ENCODE data around the gene ELP2.
"Not testable (repeated sequence)": the region's sequence is repeated elsewhere in the genome, so short reads cannot be mapped to it uniquely, and the experiment has no call there.

ELP2 gene

DNA sequence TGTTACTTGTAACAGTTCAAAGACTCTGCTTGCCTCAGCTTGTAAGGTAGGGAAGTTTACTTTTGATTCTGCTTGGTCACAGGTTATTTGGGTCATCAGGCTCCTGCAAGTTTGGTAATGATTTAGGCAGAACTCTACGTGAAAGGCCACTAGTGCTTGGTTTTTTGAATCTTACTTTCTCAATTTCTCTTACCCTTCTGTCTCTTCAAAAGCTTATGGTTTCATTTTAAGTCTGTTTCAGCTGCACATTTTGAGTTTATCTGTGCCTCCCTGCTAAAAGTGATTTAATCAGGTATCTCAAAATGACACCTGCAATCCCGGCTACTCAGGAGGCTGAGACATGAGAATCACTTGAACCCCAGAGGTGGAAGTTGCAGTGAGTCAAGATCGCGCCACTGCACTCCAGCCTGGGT lies 31.3 kb downstream of the ELP2 start:
- no peak for DNase-seq

DNA sequence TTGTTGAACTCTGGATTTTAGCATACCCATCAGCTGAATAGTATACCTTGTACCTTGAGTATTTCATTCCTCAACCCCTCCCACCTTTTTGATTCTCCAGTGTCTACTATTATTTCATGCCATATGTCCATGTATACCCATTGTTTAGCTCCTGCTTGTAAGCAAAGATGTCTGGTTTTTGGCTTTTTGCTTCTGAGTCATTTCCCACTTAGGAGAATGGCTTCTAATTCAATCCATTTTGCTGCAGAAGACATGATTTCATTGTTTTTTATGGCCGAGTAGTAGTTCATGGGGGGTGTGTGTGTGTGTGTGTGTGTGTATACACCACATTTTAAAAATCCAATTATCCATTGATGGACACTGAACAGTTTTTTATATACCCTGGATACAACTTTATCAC lies 33.3 kb downstream of the ELP2 start:
- no peak for DNase-seq

DNA sequence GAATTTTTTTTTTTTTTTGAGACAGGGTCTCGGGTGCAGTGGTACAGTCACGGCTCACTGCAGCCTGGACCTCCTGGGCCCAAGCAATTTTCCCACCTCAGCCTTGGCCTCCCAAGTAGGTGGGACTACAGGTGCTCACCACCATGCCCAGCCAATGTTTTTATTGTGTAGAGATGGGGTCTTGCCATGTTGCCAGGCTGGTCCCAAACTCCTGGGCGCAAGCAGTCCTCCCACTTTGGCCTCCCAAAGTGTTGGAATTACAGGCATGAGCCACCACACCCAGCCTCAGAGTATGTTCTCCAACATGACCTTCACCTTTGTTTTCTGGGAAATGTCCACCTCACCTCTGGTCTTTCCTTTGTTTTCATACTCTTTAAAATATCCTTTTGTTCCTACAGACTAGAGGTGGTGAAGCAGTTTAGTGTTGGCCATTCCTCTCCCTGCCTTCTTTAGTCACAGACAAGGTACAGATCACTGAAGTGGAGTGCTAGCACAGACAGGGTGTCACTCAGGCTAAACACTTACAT lies 38.1 kb downstream of the ELP2 start:
- DNase-seq, result no peak

DNA sequence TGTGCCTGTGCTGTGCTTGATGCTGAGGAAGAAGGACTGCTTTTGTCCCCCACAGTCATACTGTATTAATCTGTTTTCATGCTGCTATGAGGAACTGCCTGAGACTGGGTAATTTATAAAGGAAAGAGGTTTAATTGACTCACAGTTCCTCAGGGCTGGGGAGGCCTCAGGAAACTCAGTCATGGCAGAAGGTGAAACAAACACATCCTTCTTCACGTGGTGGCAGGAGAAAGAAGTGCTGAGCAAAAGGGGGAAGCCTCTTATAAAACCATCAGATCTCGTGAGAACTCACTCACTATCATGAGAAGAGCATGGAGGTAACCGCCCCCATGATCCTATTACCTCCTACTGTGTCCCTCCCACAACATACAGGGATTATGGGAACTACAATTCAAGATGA lies 38.6 kb downstream of the ELP2 start:
- not testable (repeated sequence) for DNase-seq

GRCh38 chr18:36169938-36170337 lies 40.2 kb downstream of the ELP2 start:
- no peak for DNase-seq

- no peak for DNase-seq
Observed at GRCh38 chr18:36175481-36175880, 45.8 kb downstream of the ELP2 start.

DNA sequence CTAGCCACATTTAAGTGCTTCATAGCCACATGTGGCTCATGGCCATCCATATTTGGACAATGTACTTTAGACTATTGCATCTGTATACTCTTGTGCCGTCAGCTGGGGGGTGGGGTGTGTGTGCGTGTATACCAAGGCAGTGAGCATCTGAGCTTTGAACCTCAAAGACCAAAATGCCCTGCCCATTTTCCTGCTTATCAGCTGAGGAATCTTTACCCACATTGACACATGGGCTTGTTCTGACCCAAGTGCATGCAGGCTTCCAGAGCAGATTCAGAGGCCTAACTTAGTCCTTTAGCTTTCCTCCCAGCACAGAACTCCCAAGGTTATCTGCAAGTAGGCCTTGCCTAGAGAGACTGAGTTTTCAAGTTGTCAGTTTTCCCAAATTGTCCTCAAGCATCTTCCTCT lies 46.5 kb downstream of the ELP2 start:
- DNase-seq, result no peak

- DNase-seq, result no peak
Observed at GRCh38 chr18:36176711-36177110, 47.0 kb downstream of the ELP2 start.

DNA sequence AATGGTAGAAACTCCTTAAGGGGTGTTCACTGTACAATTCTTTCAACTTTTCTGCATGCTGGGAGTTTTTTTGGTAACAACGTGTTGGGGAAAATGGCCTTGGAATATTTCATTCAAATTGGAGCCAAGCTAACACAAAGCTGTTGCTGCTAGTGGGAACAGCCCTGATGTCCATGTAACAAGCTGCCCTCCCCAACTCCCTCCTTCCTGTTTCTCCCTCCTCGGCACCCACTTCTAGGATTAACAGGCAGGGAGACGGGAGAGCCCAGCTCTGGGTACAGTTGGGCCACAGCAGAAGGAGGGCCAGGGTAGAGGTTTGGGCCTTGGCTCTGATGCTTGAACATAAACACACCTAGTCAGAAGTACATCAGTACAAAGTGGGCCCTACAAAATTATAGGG lies 48.2 kb downstream of the ELP2 start:
- no peak for DNase-seq

DNA sequence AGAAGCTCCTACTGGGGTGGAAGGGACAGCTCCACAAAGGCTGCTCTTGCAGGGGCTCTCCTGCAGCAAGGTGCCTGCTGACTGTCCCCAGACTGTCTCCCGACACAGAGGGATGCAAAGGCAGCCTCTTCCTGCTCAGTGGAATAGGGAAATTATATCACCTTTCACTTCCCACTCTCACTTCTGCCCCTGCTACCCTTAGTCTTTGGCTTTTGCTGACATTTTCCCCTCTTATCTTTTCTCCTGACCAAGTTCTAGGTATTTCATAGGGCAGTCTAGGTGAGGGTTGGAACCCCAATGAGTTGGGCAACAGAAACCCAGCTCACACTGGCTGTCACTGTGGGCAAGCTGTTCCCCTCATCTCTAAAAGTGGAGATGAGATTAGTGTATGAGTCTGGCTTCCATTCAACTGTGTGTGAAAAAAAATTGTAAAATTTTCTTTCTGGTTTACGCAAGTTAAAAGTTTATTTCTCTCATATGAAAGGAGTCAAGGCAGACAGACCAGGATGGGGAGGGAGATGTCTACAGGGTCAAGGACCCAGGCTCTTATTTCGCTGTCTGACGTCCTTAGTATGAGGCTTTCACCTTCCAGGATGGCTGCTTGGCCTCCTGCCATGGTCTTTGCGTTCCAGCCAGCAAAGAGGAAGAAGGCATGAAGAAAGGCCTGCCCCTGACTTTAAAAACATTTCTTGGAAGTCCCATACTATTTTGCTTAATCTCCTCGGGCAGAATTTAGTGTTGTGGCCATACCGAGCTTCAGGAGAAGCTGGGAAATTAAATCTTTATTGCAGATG lies 50.1 kb downstream of the ELP2 start:
- DNase-seq, result no peak

DNA sequence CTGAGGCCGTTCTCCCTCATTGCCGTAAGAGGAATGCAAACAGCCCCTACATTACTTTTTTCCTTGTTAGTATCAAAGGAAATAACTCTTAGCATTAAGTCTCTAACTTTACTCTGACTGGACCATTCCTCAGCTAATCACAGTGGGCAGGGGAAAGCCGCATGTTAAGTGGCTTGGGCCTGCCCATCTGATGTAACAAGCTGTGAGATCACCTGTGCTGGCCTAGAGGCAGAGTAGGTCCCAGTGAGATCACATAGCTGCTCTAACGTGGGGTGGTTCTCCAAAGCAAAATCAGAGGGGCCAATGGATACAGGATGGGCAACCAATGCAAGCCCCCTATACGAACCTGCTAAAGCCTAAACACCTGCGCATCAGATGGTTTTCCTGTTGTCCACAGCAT lies 51.7 kb downstream of the ELP2 start:
- no peak for DNase-seq

- no peak for DNase-seq
Observed at GRCh38 chr18:36181898-36182506, 52.3 kb downstream of the ELP2 start.

GRCh38 chr18:36183033-36183432 lies 53.3 kb downstream of the ELP2 start:
- no peak for DNase-seq

DNA sequence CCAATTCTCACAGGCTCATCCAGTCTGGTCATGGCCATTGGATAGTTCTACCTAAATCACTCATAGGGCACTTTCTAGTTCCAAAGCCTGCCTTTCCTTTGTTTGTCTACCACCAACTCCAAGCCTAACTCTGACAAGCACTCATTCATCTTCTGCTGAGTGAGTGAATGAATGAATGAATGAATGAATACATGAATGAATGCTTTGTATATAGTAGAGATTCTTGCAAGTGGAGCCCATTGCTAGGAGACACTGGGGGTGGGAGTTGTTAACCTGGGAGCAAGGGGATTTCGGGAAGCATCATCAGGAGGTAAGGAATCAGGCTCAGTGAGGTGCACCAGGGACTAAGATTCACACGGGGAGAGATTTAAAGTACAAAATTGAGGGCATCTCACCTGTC lies 54.3 kb downstream of the ELP2 start:
- no peak for DNase-seq

DNA sequence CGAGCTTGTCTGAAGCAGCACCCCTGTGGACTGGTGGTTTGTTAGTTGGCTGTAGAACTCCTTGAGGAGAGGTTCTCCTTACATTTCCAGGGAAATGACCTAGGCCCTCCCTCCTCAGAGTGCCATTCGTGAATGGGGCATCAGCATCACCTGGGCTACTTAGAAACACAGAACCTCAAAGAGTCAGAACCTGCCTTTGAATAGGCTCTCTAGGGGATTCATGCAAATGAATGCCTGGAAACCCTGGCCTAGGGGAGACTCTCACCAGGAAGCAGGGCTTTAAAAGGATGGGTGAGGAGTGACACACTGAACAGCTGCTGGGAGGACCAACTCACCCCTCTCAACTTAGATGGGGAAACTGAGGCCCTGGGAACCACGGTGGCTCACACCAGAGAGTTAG lies 55.5 kb downstream of the ELP2 start:
- no peak for DNase-seq

DNA sequence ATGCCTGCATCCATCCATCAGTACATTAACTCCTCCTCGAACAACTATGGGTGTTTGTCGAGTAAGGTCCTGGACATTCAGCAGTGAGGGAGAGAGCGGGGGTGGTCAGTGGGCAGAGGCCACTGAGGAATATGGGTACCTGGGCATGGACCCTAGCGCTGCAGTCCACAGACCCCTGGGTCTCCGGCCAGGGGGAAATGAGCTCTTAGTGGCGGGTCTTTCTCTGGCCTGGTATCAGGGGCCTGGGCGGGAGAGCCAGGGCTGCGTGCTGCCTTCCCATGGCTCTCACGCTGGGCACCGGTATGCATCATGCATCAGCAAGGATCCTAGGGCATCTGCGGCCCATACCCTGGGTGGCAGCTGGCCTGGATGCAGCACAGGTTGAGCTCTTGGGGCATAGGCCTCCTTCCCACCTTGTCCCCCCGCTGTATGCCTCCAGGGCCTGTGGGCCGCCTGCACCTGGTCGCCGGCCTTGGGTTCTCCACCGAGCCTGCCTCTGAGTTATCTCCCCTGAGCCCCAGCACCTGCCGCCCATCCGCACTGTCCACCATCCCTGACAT lies 56.3 kb downstream of the ELP2 start:
- DNase-seq, result no peak

DNA sequence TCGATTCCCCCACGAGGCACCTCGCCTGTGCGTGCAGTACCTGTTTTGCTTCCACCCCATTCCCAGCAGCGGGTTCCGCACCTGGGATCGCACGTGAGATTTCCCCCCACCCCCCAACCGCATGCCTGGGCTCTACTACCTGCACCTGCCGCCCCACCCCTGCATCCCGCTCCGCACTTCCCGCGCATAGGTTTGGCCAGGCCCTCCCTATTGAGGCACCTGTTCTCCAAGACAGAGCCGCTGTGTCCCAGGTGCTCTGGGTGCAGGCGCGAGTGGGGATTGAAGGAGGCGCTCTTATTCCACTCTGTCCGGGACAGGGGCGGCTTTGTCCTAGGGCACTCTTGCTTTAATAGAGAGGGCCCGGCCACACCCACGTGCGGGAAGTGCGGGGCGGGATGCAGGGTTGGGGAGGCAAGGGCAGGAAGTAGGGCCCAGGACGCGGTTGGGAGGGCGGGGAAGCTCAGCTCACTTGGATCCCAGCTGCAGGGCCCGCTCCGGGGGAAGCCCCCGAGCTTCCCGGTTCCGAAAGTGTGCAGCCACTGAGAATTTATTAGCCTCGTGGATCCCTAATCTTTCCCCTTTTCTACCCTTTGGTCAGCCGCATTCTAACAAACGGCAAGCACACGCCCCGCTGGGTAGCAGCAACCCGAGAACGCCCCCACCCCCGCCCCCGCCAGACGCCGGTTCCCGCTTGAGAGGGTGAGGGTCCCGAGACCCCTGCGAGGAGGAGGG lies 56.9 kb downstream of the ELP2 start:
- DNase-seq, result no peak

- peak in 1 of 2 experiments; percentile 10 for DNase-seq
Observed at GRCh38 chr18:36187193-36187825, 57.6 kb downstream of the ELP2 start, which contains the start of gene MOCOS. Gene MOCOS (plus strand): TSS chr18:36187497. CDS start chr18:36187540, 43 bp downstream.

- peak in 1 of 2 experiments; percentile 14 for DNase-seq
Observed at GRCh38 chr18:36187826-36188721, 58.4 kb downstream of the ELP2 start.

DNA sequence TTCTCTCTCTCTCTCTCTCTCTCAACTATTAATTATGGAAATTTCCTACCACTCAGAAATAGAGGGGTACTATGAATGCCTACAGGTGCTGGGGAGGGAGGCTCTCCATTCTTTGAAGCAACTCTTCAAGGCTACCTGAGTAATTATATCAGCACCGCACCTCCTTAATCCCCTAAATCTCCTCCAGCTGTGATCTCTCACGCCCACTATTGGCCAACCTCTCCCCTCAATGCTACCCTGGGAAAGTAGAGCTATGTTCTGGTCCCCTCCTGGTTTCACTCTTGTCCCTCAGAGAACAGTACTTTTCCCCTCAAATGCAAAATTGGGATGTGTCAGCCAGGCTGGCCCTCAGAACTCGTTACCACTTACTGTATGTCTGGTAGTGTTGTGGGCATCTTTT lies 59.2 kb downstream of the ELP2 start:
- peak in 1 of 2 experiments; percentile 15 for DNase-seq

DNA sequence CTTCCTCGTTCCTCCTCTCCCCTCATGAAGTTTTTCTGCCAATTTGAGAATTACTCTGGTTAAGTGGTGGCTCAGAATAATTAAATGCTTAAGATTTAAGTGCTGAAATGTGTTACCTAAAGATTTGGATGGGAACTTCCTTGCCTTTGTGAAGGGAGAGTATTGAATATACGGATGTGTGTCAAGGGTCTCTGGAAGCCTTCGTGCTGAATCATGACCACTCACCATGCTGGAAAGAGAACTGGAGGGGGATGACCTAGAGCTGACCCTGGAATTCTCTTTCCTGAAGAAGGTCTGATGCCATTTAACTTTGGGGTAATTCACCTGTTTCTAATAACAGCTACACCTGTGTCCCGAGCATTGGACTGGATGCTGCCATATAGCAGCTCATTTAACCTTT lies 59.8 kb downstream of the ELP2 start:
- no peak for DNase-seq

GRCh38 chr18:36191286-36191685 lies 61.6 kb downstream of the ELP2 start:
- no peak for DNase-seq

Measured in NCI-H524 (cell line).